Ishikawa (cell line): Measurements from ENCODE around the gene PANX1.

ENCODE experiments used
- CEBPB ChIP-seq: IDR thresholded peaks from 2 replicates; pipeline ENCODE4 v1.6.1; 2012
- CREB1 ChIP-seq: IDR thresholded peaks from 2 replicates; pipeline ENCODE4 v1.6.1; 2012; ENCODE audit warnings: low read depth
- EGR1 ChIP-seq: IDR thresholded peaks from 2 replicates; pipeline ENCODE4 v1.6.1; 2012
- EP300 ChIP-seq: IDR thresholded peaks from 2 replicates; pipeline ENCODE4 v1.6.1; 2012; ENCODE audit warnings: borderline replicate concordance
- FOXM1 ChIP-seq: IDR thresholded peaks from 2 replicates; pipeline ENCODE4 v1.6.1; 2012; ENCODE audit warnings: low read depth, borderline replicate concordance
- NFIC ChIP-seq: IDR thresholded peaks from 2 replicates; pipeline ENCODE4 v1.6.1; 2012
- RAD21 ChIP-seq: IDR thresholded peaks from 2 replicates; pipeline ENCODE4 v1.6.1; 2012; ENCODE audit warnings: low read depth
- TAF1 ChIP-seq: IDR thresholded peaks from 2 replicates; pipeline ENCODE4 v1.6.1; 2012; ENCODE audit warnings: low read depth, mild to moderate bottlenecking
- TCF12 ChIP-seq: IDR thresholded peaks from 2 replicates; pipeline ENCODE4 v1.6.1; 2012; ENCODE audit warnings: low read depth
- TEAD4 ChIP-seq: IDR thresholded peaks from 2 replicates; pipeline ENCODE4 v1.6.1; 2012
- YY1 ChIP-seq: IDR thresholded peaks from 2 replicates; pipeline ENCODE4 v1.6.1; 2012; ENCODE audit warnings: low read depth
- ZBTB7A ChIP-seq: IDR thresholded peaks from 2 replicates; pipeline ENCODE4 v1.6.1; 2012; ENCODE audit warnings: low read depth
- TF ChIP-seq, protein P1 (sequence below): IDR thresholded peaks from 2 replicates; pipeline ENCODE4 v1.6.1; 2012; ENCODE audit warnings: low read depth, mild to moderate bottlenecking
- TF ChIP-seq, protein P2 (sequence below): IDR thresholded peaks from 2 replicates; pipeline ENCODE4 v1.6.1; 2012
- TF ChIP-seq, protein P3 (sequence below): IDR thresholded peaks from 2 replicates; pipeline ENCODE4 v1.6.1; 2012

PANX1 gene

DNA sequence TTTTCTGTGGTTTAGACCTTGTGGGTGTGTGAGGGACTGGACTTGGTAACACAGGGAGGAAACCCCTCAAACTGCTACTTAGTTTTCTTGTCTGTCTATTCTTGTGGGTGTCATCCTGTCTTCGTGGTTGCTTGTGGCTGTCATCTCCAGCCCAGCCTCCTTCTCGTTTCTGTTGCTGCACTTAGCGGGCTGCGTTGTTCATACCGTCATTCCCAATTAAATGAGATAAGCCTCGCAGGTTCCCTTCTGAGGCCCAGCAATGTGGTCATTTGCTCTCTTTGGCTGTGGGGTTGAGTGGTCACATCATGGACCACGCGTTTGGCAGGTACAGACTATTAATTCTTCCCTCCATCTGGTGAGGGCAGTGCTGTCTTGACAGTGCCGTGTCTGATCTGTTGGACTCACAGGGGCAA is 18.8 kb downstream of the PANX1 start:
- TF ChIP-seq ZBTB7A (no peak), FOXM1 (no peak), YY1 (no peak), TEAD4 (no peak), EGR1 (no peak), NFIC (no peak), EP300 (no peak), TAF1 (no peak), CREB1 (no peak), TCF12 (no peak), CEBPB (no peak), RAD21 (no peak)
- TF ChIP-seq, protein P1, sequence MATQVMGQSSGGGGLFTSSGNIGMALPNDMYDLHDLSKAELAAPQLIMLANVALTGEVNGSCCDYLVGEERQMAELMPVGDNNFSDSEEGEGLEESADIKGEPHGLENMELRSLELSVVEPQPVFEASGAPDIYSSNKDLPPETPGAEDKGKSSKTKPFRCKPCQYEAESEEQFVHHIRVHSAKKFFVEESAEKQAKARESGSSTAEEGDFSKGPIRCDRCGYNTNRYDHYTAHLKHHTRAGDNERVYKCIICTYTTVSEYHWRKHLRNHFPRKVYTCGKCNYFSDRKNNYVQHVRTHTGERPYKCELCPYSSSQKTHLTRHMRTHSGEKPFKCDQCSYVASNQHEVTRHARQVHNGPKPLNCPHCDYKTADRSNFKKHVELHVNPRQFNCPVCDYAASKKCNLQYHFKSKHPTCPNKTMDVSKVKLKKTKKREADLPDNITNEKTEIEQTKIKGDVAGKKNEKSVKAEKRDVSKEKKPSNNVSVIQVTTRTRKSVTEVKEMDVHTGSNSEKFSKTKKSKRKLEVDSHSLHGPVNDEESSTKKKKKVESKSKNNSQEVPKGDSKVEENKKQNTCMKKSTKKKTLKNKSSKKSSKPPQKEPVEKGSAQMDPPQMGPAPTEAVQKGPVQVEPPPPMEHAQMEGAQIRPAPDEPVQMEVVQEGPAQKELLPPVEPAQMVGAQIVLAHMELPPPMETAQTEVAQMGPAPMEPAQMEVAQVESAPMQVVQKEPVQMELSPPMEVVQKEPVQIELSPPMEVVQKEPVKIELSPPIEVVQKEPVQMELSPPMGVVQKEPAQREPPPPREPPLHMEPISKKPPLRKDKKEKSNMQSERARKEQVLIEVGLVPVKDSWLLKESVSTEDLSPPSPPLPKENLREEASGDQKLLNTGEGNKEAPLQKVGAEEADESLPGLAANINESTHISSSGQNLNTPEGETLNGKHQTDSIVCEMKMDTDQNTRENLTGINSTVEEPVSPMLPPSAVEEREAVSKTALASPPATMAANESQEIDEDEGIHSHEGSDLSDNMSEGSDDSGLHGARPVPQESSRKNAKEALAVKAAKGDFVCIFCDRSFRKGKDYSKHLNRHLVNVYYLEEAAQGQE, result no peak
- TF ChIP-seq, protein P2, sequence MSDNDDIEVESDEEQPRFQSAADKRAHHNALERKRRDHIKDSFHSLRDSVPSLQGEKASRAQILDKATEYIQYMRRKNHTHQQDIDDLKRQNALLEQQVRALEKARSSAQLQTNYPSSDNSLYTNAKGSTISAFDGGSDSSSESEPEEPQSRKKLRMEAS, result no peak
- TF ChIP-seq, protein P3, sequence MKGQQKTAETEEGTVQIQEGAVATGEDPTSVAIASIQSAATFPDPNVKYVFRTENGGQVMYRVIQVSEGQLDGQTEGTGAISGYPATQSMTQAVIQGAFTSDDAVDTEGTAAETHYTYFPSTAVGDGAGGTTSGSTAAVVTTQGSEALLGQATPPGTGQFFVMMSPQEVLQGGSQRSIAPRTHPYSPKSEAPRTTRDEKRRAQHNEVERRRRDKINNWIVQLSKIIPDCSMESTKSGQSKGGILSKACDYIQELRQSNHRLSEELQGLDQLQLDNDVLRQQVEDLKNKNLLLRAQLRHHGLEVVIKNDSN, result no peak

DNA sequence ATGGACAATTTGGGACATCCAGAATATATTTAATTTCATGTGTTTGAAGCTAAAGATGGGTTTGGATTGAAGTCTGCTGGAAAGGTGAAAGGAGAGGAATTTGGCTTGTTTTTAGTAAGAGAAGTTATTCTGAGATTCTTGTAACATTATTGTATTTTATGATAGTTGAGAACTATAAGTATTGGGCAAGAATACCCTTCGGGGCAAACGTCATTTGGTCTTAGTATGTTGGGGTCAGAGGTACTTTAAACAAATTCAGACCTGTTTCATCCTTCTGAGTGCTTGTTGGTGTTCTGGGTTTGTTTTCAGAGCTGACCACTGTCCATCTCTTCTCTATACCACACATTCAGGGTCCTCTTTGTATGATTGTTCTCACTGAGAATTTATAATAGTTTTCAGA is 19.5 kb downstream of the PANX1 start:
- no peak for TF ChIP-seq ZBTB7A
- no peak for TF ChIP-seq CREB1

DNA sequence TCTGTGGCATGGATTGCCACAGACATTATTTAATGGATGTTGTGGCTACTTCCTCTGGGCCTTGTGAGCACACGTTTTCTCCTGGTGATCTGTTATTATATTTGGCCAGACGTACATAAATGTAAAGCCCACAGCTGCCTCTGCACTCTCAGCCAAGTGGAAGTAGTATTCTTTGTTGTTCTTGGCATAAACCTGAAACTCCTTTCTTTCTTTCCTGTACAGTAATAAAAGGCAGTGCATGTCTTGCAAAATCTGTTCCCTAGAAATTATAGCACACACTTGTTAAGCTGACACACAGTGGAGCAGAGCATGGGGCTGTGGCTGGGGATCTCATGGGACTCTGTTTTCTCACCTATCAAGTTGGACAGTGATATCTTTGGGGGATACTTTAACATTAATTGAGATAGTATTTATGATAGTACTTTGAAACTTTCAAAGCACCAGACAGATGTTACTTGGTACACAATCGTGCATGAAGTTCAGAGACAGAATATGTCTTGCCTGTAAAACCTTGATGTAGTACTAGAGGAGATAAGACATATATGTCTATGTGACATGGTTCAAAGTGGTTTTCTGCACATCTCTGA is 20.9 kb downstream of the PANX1 start:
- TF ChIP-seq RAD21 (no peak), TAF1 (no peak), NFIC (no peak), FOXM1 (no peak), TEAD4 (no peak), CEBPB (no peak), EGR1 (no peak), ZBTB7A (no peak), CREB1 (no peak), EP300 (no peak), YY1 (no peak), TCF12 (no peak)
- TF ChIP-seq, protein P2, result no peak
- TF ChIP-seq, protein P3, result no peak
- TF ChIP-seq, protein P1, result no peak

DNA sequence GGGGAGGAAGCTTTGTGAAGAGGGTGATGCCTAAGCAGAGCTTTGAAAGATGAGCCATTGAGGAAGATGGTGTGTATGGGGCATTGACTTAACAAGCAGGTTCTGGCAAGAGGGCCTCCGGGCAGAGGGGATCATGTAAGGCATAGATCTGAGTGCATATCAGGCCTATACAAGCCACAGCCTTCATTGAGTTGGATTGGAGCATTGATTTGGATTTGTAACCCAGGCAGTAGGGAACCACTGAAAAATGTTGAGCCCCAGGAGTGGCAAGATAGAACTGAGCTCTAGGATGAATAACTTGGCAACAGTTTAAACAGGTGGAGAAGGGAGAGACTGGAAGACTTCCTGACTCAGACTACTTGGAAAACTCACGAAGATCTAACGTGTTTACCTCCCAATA is 21.4 kb downstream of the PANX1 start:
- no peak for TF ChIP-seq FOXM1
- no peak for TF ChIP-seq EP300
- no peak for TF ChIP-seq YY1
- TF ChIP-seq, protein P1, result no peak
- TF ChIP-seq TAF1, result no peak
- no peak for TF ChIP-seq CEBPB
- TF ChIP-seq CREB1, result no peak
- TF ChIP-seq NFIC, result no peak
- TF ChIP-seq, protein P3, result no peak
- no peak for TF ChIP-seq TEAD4
- TF ChIP-seq TCF12, result no peak
- TF ChIP-seq, protein P2, result no peak
- no peak for TF ChIP-seq ZBTB7A
- TF ChIP-seq EGR1, result no peak
- TF ChIP-seq RAD21, result no peak
